Heart right ventricle (tissue), 16 donors: ENCODE data around the gene HNRNPA3. TPM values are rescaled to one million over a fixed set of nuclear protein-coding genes. Genes with fewer than 3 reads are reported as not detected.

Experiments
- ATAC-seq, 8 donors: fragments of 200-7000 bp; cut with Tn5 transposase; one replicate each; pipeline ENCODE4 v1.9.1; 2020; ENCODE audit warnings: mild to moderate bottlenecking in 8 of 8, moderate library complexity in 8 of 8, moderate number of reproducible peaks in 1 of 8
- DNase-seq, 2 donors: peaks; one replicate each; pipeline ENCODE4 v3.0.0-alpha.2; 2020
- H3K27ac ChIP-seq, 10 donors: fragments of 200-600 bp; sonication (generic) in 2 of 10; one replicate each; pipeline versions ENCODE4 v1.5.0 to v1.8.0; 2020 to 2022; ENCODE audit warnings: mild to moderate bottlenecking in 3 of 10
- H3K27me3 ChIP-seq, 7 donors: fragments of 200-600 bp; one replicate each; pipeline ENCODE4 v1.8.0; 2021 to 2022; ENCODE audit warnings: mild to moderate bottlenecking in 2 of 7
- H3K36me3 ChIP-seq, 9 donors: fragments of 200-600 bp; sonication (generic) in 1 of 9; one replicate each; pipeline versions ENCODE4 v1.5.0 to v1.8.0; 2020 to 2022; ENCODE audit warnings: mild to moderate bottlenecking in 2 of 9
- H3K4me1 ChIP-seq, 9 donors: fragments of 200-600 bp; sonication (generic) in 1 of 9; one replicate each; pipeline versions ENCODE4 v1.5.0 to v1.8.0; 2020 to 2022; ENCODE audit warnings: mild to moderate bottlenecking in 4 of 9
- H3K4me3 ChIP-seq, 10 donors: fragments of 200-600 bp; sonication (generic) in 2 of 10; one replicate each; pipeline versions ENCODE4 v1.5.0 to v1.8.0; 2020 to 2022; ENCODE audit warnings: mild to moderate bottlenecking in 7 of 10, moderate library complexity in 2 of 10
- H3K9me3 ChIP-seq, 11 donors: fragments of 200-600 bp in 10 of 11; sonication (generic) in 2 of 11; one replicate each; pipeline versions ENCODE4 v1.5.0 to v1.8.0; 2013 to 2022; ENCODE audit warnings: mild to moderate bottlenecking in 2 of 11, control low read depth in 1 of 11, moderate library complexity in 1 of 11
- CTCF ChIP-seq, 9 donors: fragments of 200-600 bp; sonication (generic) in 2 of 9; IDR thresholded peaks; one replicate each; pipeline versions ENCODE4 v1.5.0 to v1.8.0; 2021 to 2022; ENCODE audit warnings: antibody characterized with exemption in 9 of 9, mild to moderate bottlenecking in 5 of 9, moderate library complexity in 1 of 9
- WGBS, 2 donors: extraction: QIAGEN DNeasy Blood & Tissue Kit; methylation state at CpG; one replicate each; pipeline ENCODE4 v1.1.7; 2013; ENCODE audit warnings: inconsistent platforms in 1 of 2; 5-methylcytosine and 5-hydroxymethylcytosine counted together
- intact Hi-C, 10 donors: fragments of 100-400 bp; cut with DNase I; formaldehyde crosslinking; loops; one replicate each; pipeline versions ENCODE4 v1.11.1 to v1.14.2; 2022
- polyA plus RNA-seq, 2 donors: library from polyadenylated mRNA; stranded (reverse); fragments of 200-250 nt; gene quantifications; one replicate each; pipeline ENCODE4 v1.2.3, GENCODE V29; 2013
- total RNA-seq, 10 donors: library from RNA; stranded (reverse); fragmentation: NEBNext Ultra II Directional in 3 of 10; extraction: Animal tissue kit (Norgen Biotek cat#: 25700) in 3 of 10; gene quantifications; one replicate each; pipeline versions ENCODE4 v1.2.1 to v1.2.4, GENCODE V29; 2021 to 2023
- donor health status: Arrhythmogenic right ventricular cardiomyopathy.
- donor health status: ischemic (EF 13 %, LVEDD 7.1; RV severe dilation, severe dysfunction).
- donor health status: healthy with polysubstance abuse.
- donor health status: DM: no; HTN: yes; CAD: no.
- donor health status: DM: no; HTN: no; CAD: no.
- donor health status: ischemic (EF 25% LVEDD 6.9; RV normal size, moderate dysfunction).
- donor health status: ischemic (EF 25% LVEDD 5.7; RV mildly dilated, moderate dysfunction).
- donor health status: healthy.
- donor health status: DM: yes; HTN: yes; CAD: no.
- donor health status: Ischemic cardiomyopathy.
- donor health status: ischemic (EF 35%, LVEDD 5.7; RV mildly dilated, moderate dysfunction).
- donor health status: nonischemic (EF 11% LVEDD 7.7; RV severe dilation, severe dysfunction).
- donor health status: DM: yes; HTN: yes; CAD: no.
- donor health status: PGD.
- donor health status: ischemic (EF 29% LVEDD 5.4; RV normal size, mild dysfunction).
- donor health status: nonischemic (EF 23%, LVEDD 6.1; RV moderate dilation, normal function).

The HNRNPA3 gene
- total and polyA plus RNA-seq, 12 donors: 63.7 to 93.8 (median 80.1) TPM

- H3K4me1 ChIP-seq: peaks cover 29 to 100% (median 99%) of the 10 kb centered on the region in 9 donors
- WGBS, 2 donors: 82 to 88% methylated on average over 5 of the region's 5 CpGs
- TF ChIP-seq CTCF (IDR thresholded peaks at IDR 0.05): no peak
- peaks cover 0 to 36% (median 0%) of the 10 kb centered on the region in 9 donors for H3K36me3 ChIP-seq
- H3K27me3 ChIP-seq: no peaks in the 10 kb centered on the region
- H3K4me3 ChIP-seq: no peak overlapping the region
- H3K9me3 ChIP-seq: no peaks in the 10 kb centered on the region
- H3K27ac ChIP-seq: peak overlapping the region in 8 of 10 donors; percentile 3 to 79 (median 62)
- DNase-seq: no peak
- no peak for ATAC-seq
- intact Hi-C loops: no loop called here
Measured at GRCh38 chr2:177250461-177250860, 37.9 kb downstream of the HNRNPA3 start.

GRCh38 chr2:177251165-177251542, 38.6 kb downstream of the HNRNPA3 start:
- ATAC-seq: no peak
- no peak overlapping the region for H3K4me3 ChIP-seq
- intact Hi-C loops: no loop called here
- peak overlapping the region in 9 of 10 donors; percentile 24 to 79 (median 58) for H3K27ac ChIP-seq
- peaks cover 26 to 100% (median 99%) of the 10 kb centered on the region in 9 donors for H3K4me1 ChIP-seq
- peaks cover 0 to 37% (median 0%) of the 10 kb centered on the region in 9 donors for H3K36me3 ChIP-seq
- no peaks in the 10 kb centered on the region for H3K9me3 ChIP-seq
- WGBS, 2 donors: 81 to 89% methylated on average over 3 of the region's 3 CpGs
- DNase-seq: no peak
- H3K27me3 ChIP-seq: no peaks in the 10 kb centered on the region
- no peak for TF ChIP-seq CTCF (IDR thresholded peaks at IDR 0.05)

GRCh38 chr2:177252808-177253531, 40.4 kb downstream of the HNRNPA3 start:
- Histone ChIP-seq H3K27ac (peak overlapping the region in 8 of 10 donors; percentile 13 to 79 (median 62)), H3K36me3 (peaks cover 0 to 42% (median 0%) of the 10 kb centered on the region in 9 donors), H3K27me3 (no peaks in the 10 kb centered on the region), H3K4me3 (no peak overlapping the region), H3K4me1 (peaks cover 25 to 100% (median 98%) of the 10 kb centered on the region in 9 donors), H3K9me3 (peaks cover 0 to 3% (median 0%) of the 10 kb centered on the region in 11 donors)
- ATAC-seq (no peak), DNase-seq (no peak)
- intact Hi-C loops: no loop called here
- WGBS, 2 donors: 68 to 78% methylated on average over 5 of the region's 5 CpGs
- no peak for TF ChIP-seq CTCF (IDR thresholded peaks at IDR 0.05)

GRCh38 chr2:177253704-177254103, 41.1 kb downstream of the HNRNPA3 start:
- Histone ChIP-seq H3K9me3 (peaks cover 0 to 5% (median 0%) of the 10 kb centered on the region in 11 donors), H3K27ac (peak overlapping the region in 2 of 10 donors; percentile 7 to 77), H3K36me3 (peaks cover 0 to 36% (median 0%) of the 10 kb centered on the region in 9 donors), H3K4me3 (no peak overlapping the region), H3K4me1 (peaks cover 21 to 98% (median 94%) of the 10 kb centered on the region in 9 donors), H3K27me3 (no peaks in the 10 kb centered on the region)
- DNase-seq (no peak), ATAC-seq (no peak)
- TF ChIP-seq CTCF (IDR thresholded peaks at IDR 0.05): no peak
- 80 to 81% methylated on average over 3 of the region's 3 CpGs for WGBS, 2 donors
- intact Hi-C loops: no loop called here
